Subcutaneous adipose tissue (tissue), 4 donors: ENCODE data around the gene GNG7. TPM values are rescaled to one million over a fixed set of nuclear protein-coding genes. Genes with fewer than 3 reads are reported as not detected.

Experiments used
- total RNA-seq, 4 donors: library from RNA; depleted of rRNA; stranded (reverse); fragments of >200 nt; gene quantifications; one replicate each; pipeline ENCODE4 v1.1.0, GENCODE V29; 2016
- TF ChIP-seq, protein P1 (sequence below): fragments of 450-650 bp; IDR thresholded peaks from one replicate; pipeline ENCODE4 v1.5.1; 2016; ENCODE audit warnings: low read depth, mild to moderate bottlenecking, control low read depth, antibody characterized with exemption, moderate library complexity

Gene GNG7
- total RNA-seq, 4 donors from 2014 or later, result 0.16 to 3.6 (median 0.82) TPM

DNA sequence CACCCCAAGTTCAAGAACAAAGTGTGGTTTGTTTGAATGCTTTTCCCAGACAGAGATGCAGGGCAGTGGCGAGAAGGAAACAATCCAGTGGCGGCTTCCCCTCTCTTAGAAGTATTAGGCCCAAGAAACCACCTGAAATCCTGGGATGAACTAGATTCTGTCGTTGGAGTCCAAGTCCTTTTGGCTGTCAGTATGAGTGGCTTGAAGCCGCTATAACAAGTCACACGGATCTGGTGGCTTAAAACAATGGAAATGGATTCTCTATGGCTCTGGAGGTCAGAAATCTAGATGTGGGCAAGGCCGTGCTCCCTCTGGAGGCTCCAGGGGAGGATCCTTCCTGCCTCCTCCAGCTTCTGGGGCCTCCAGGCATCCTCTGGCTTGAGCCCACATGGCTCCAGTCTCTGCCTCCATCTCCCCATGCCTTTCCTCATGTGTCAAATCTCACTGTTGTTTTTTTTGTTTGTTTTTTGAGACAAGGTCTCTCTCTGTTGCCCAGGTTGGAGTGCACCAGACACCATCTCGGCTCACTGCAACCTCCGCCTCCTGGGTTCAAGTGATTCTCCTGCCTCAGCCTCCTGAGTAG lies 97.7 kb downstream of the GNG7 start:
- TF ChIP-seq, protein P1, sequence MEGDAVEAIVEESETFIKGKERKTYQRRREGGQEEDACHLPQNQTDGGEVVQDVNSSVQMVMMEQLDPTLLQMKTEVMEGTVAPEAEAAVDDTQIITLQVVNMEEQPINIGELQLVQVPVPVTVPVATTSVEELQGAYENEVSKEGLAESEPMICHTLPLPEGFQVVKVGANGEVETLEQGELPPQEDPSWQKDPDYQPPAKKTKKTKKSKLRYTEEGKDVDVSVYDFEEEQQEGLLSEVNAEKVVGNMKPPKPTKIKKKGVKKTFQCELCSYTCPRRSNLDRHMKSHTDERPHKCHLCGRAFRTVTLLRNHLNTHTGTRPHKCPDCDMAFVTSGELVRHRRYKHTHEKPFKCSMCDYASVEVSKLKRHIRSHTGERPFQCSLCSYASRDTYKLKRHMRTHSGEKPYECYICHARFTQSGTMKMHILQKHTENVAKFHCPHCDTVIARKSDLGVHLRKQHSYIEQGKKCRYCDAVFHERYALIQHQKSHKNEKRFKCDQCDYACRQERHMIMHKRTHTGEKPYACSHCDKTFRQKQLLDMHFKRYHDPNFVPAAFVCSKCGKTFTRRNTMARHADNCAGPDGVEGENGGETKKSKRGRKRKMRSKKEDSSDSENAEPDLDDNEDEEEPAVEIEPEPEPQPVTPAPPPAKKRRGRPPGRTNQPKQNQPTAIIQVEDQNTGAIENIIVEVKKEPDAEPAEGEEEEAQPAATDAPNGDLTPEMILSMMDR, result no peak

DNA sequence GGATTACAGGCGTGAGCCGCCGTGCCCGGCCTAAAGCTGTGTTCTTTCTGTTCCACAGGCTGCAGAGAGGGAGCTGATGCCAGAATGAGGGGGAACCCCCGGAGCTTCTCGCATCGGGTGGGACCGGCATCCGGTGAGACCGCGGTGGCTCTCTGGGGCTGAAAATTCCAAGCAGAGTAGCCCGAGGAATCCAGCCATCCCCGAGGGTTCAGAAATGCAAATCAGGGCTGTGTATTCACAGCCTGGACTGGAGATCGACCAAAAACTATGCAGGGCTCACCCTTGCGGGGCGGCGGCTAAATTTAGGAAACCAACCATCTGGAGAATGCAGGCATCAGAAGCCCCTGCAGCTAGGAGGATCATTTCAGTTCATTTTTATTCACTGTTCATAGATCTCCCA lies 99.2 kb downstream of the GNG7 start:
- TF ChIP-seq, protein P1, result no peak

DNA sequence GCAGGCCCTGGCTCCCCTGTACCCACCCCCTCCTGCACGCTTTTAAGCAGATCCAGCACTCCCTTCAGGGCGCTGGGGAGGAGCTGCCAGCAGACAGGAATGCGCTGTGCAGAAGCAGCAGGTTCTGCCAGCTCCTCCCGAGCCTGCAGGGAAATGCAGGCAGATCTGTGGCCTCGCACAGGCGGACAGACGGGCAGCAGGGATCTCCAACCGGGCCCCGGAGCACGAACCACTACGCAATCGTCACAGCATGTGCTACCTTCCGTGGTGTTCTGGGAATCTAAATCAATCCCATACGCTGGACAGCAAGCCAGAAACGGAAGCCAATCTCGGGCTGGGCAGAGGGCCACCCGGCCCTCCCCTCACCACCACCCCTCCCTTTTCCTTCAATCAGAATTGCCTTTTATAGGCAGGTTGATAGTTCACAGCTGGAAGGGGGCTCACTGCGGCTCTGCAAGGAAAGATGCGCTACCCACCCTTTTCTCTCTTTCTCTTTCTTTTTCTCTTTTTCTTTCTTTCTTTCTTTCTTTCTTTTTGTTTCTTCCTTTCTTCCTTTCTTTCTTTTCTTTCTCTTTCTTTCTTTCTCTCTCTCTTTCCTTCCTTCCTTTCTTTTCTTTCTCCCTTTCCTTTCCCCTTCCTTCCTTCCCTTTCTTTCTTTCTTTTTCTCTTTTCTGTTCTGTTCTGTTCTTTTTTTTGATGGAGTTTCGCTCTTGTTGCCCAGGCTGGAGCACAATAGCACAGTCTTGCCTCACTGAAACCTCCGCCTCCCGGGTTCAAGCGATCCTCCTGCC lies 99.9 kb downstream of the GNG7 start:
- TF ChIP-seq, protein P1, result no peak

DNA sequence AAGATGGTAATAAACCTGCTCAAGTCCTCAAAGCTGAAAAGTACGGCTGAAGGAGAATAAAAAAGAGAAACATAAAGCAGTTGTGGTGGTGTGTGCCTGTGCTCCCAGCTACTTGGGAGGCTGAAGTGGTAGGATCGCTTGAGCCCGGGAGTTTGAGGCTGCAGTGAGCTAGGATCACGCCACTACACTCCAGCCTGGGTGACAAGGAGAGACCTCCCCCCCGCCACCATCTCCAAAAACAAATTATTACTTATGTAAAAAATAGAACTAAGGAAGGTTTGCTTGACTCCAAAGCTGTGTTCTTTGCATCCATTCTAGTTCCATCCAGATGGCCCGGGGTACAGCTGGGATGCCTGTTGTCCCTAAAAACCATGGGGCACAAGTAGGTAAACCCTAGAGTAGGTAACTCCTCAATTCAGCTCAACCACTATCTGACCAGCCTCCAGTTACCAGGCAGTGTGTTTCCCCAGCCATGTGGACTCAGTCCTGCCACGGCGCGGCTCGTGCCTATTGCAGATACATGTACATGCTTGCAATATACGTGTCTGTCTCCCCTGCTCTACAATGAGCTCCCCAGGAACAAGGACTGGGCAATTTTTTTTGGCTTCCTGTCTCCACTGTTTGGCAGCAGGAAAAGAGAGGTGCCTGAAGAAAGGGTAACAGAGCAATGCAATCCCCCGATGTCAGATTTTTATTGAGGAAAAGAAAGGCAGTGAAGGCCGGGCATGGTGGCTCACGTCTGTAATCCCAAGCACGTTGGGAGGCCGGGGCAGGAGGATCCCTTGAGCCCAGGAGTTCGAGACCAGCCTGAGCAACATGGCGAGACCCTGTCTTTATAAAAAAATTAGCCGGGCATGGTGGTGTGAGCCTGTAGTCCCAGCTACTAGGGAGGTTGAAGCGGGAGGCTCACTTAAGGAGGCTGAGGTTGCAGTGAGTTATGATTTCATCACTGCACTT lies 101.3 kb downstream of the GNG7 start:
- TF ChIP-seq, protein P1, result no peak

DNA sequence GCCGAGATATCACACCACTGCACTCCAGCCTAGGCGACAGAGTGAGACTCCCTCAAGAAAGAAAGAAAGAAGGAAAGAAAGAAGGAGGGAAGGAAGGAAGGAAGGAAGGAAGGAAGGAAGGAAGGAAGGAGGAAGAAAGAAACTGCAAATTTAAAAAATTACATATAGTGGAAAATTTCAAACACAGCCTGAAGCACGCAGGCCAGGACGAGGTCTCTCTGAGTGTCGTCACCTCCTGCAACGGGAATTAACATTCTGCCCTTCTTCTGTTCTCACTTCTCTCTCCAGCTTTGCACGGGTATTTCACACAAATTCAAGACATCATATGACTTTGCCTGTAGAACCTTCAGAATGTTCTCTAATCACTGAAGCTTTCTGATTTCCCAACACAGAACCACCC lies 108.2 kb downstream of the GNG7 start:
- TF ChIP-seq, protein P1, result no peak

DNA sequence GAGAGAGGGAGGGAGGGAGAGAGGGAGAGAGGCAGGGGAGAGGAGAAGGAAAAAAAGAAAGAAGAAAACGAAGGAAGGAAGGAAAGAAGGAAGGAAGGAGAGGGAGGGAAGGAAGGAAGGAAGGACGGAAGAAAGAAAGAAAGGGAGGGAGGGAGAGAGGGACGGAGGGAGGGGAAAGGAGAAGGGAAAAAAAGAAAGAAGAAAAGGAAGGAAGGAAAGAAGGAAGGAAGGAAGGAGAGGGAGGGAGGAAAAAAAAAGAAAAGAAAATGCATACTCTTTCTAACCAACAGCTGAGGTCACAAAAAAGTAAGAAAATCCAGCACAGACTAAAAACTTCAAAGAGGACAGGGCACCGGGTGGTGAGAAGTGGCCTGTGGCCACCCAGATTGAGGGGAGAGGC lies 109.7 kb downstream of the GNG7 start:
- TF ChIP-seq, protein P1, result no peak
